Endodermal cell (in vitro differentiated cells): Measurements from ENCODE around the gene ARHGAP32. TPM values are rescaled to one million over a fixed set of nuclear protein-coding genes. Genes with fewer than 3 reads are reported as not detected.

Experiments used
- DNase-seq: peaks from one replicate; pipeline ENCODE4 v3.0.0-alpha.2; 2017
- H3K27ac ChIP-seq: 2 replicates; pipeline ENCODE4 v1.5.1; 2013; ENCODE audit warnings: mild to moderate bottlenecking, low read depth, low read length, moderate library complexity
- H3K27me3 ChIP-seq: 2 replicates; pipeline ENCODE4 v1.6.1; 2013; ENCODE audit warnings: mild to moderate bottlenecking, low read length, moderate library complexity; ENCODE audit not compliant: insufficient read depth, control insufficient read depth, poor library complexity, severe bottlenecking
- H3K36me3 ChIP-seq: 2 replicates; pipeline ENCODE4 v1.7.0; 2013; ENCODE audit warnings: mild to moderate bottlenecking, low read length, moderate library complexity; ENCODE audit not compliant: control insufficient read depth, insufficient read depth
- H3K4me1 ChIP-seq: one replicate; pipeline ENCODE4 v1.7.0; 2013; ENCODE audit warnings: low read length; ENCODE audit not compliant: control insufficient read depth, insufficient read depth
- H3K4me3 ChIP-seq: 2 replicates; pipeline ENCODE4 v1.5.1; 2013; ENCODE audit warnings: mild to moderate bottlenecking, low read length, moderate library complexity
- H3K9ac ChIP-seq: 2 replicates; pipeline ENCODE4 v1.6.1; 2013; ENCODE audit warnings: mild to moderate bottlenecking, low read length, moderate library complexity; ENCODE audit not compliant: poor library complexity, severe bottlenecking; ENCODE audit errors: extremely low read depth
- H3K9me3 ChIP-seq: 2 replicates; pipeline ENCODE4 v1.6.1; 2013; ENCODE audit warnings: mild to moderate bottlenecking, low read length, moderate library complexity; ENCODE audit not compliant: control insufficient read depth
- H3K27ac Mint-ChIP-seq: 2 replicates; pipeline ENCODE4 v1.8.0; 2020; ENCODE audit warnings: mixed read lengths
- H3K27me3 Mint-ChIP-seq: 2 replicates; pipeline ENCODE4 v1.8.0; 2021; ENCODE audit warnings: mild to moderate bottlenecking, mixed read lengths; ENCODE audit not compliant: insufficient read depth
- H3K36me3 Mint-ChIP-seq: 2 replicates; pipeline ENCODE4 v1.8.0; 2020; ENCODE audit warnings: low read depth, mixed read lengths
- H3K4me1 Mint-ChIP-seq: 2 replicates; pipeline ENCODE4 v1.8.0; 2020; ENCODE audit warnings: mixed read lengths
- H3K4me3 Mint-ChIP-seq: 2 replicates; pipeline ENCODE4 v1.8.0; 2020; ENCODE audit warnings: mild to moderate bottlenecking, moderate library complexity, mixed read lengths
- H3K9me3 Mint-ChIP-seq: 2 replicates; pipeline ENCODE4 v1.8.0; 2020; ENCODE audit warnings: mild to moderate bottlenecking, mixed read lengths
- CTCF ChIP-seq: fragments of 200-600 bp; sonication (generic); conservative IDR thresholded peaks from 2 replicates; pipeline ENCODE4 v1.5.0; 2021; ENCODE audit warnings: antibody characterized with exemption, mild to moderate bottlenecking
- WGBS, 2 experiments: methylation state at CpG; one replicate each; pipeline versions ENCODE4 v1.1.5 to v1.1.7; 2013; ENCODE audit warnings: missing lambda C conversion rate in 2 of 2, mixed read lengths in 1 of 2; ENCODE audit not compliant: insufficient coverage in 1 of 2, insufficient read length in 1 of 2; 5-methylcytosine and 5-hydroxymethylcytosine counted together
- long read RNA-seq, 4 experiments: library from polyadenylated mRNA in 2 of 4; library from RNA in 1 of 4; library from capped mRNA in 1 of 4; stranded (forward) in 3 of 4; unstranded in 1 of 4; transcript quantifications; one replicate each; pipeline ENCODE4 v2.0.0, GENCODE V29; 2020 to 2021; ENCODE audit warnings: inconsistent platforms in 1 of 4
- polyA plus RNA-seq, 2 experiments: library from polyadenylated mRNA; stranded (reverse); fragments of 50-300 nt; gene quantifications; one replicate each; pipeline ENCODE4 v1.2.3, GENCODE V29; 2013
- total RNA-seq, 2 donors: library from RNA; stranded (reverse); fragmentation: NEBNext Ultra II Directional in 1 of 2; extraction: Animal tissue kit (Norgen Biotek cat#: 25700) in 1 of 2; gene quantifications; 2 replicates in 1 of 2; 3 replicates in 1 of 2; pipeline ENCODE4 v1.2.1, GENCODE V29; 2021

Gene ARHGAP32
- total RNA-seq: 10 to 100 TPM; 36.4 to 65.8 TPM
- polyA plus RNA-seq (2013, experiment 1 of 2): 28.4 TPM
- polyA plus RNA-seq (2013, experiment 2 of 2): 25.8 TPM
- long read RNA-seq, experiment 1, partial matches to known transcripts: 1 of 20 reads
- long read RNA-seq, experiment 1, other reads (novel, unspliced or antisense): 19 of 20 reads
- long read RNA-seq, experiment 2, partial matches to known transcripts: 12 of 34 reads
- long read RNA-seq, experiment 2, other reads (novel, unspliced or antisense): 22 of 34 reads
- long read RNA-seq, experiment 3, partial matches to known transcripts: 6 of 15 reads
- long read RNA-seq, experiment 3, other reads (novel, unspliced or antisense): 9 of 15 reads
- long read RNA-seq, experiment 4, partial matches to known transcripts: 0 of 2 reads
- long read RNA-seq, experiment 4, other reads (novel, unspliced or antisense): 2 of 2 reads

- no peak for TF ChIP-seq CTCF
- H3K9me3 Mint-ChIP-seq: peaks cover under 1% of the 10 kb centered on the region
Measured at GRCh38 chr11:129192150-129192549, at the start of gene ARHGAP32. Gene ARHGAP32, minus strand, starts transcription at chr11:129192325. Its CDS starts 127 bp downstream, at chr11:129192198.

GRCh38 chr11:129239207-129239606 lies 47.1 kb upstream of the ARHGAP32 start:
- Histone ChIP-seq H3K9ac (no peak overlapping the region), H3K4me3 (no peak overlapping the region), H3K27me3 (peaks cover 6% of the 10 kb centered on the region), H3K27ac (no peak overlapping the region), H3K9me3 (peaks cover 16% of the 10 kb centered on the region), H3K36me3 (peaks cover 9% of the 10 kb centered on the region), H3K4me1 (no peaks in the 10 kb centered on the region)
- DNase-seq: no peak
- 91 to 100% methylated on average over 1 to 2 of the region's 2 CpGs for WGBS, 2 experiments
- no peak for TF ChIP-seq CTCF
- H3K4me3 Mint-ChIP-seq: no peak overlapping the region
- H3K36me3 Mint-ChIP-seq: peaks cover 18% of the 10 kb centered on the region
- no peak overlapping the region for H3K27ac Mint-ChIP-seq
- peaks cover 29% of the 10 kb centered on the region for H3K4me1 Mint-ChIP-seq
- peaks cover 1% of the 10 kb centered on the region for H3K9me3 Mint-ChIP-seq
- H3K27me3 Mint-ChIP-seq: peaks cover 4% of the 10 kb centered on the region

More at GRCh38 chr11:129192150-129192549, at the start of gene ARHGAP32:
- H3K36me3 Mint-ChIP-seq: peaks cover 5% of the 10 kb centered on the region
- no peaks in the 10 kb centered on the region for H3K27me3 ChIP-seq
- DNase-seq: peak; percentile 51
- no peak within 1 kb of the TSS for H3K4me3 Mint-ChIP-seq
- peaks cover 5% of the 10 kb centered on the region for H3K4me1 Mint-ChIP-seq
- no peak within 1 kb of the TSS for H3K27ac ChIP-seq
- H3K36me3 ChIP-seq: no peaks in the 10 kb centered on the region
- no peak within 1 kb of the TSS for H3K27ac Mint-ChIP-seq
- no peaks in the 10 kb centered on the region for H3K27me3 Mint-ChIP-seq
- 97 to 100% methylated on average over 1 to 2 of the region's 2 CpGs for WGBS, 2 experiments
- H3K9me3 ChIP-seq: peaks cover under 1% of the 10 kb centered on the region
- H3K4me3 ChIP-seq: no peak within 1 kb of the TSS
- no peaks in the 10 kb centered on the region for H3K4me1 ChIP-seq
- H3K9ac ChIP-seq: no peak within 1 kb of the TSS

- peak overlapping the region; percentile 70 for H3K27ac Mint-ChIP-seq
- H3K9ac ChIP-seq: no peak overlapping the region
Measured at GRCh38 chr11:129237880-129238638, 45.9 kb upstream of the ARHGAP32 start.

More at GRCh38 chr11:129237880-129238638, 45.9 kb upstream of the ARHGAP32 start:
- Histone ChIP-seq H3K9me3 (peaks cover 16% of the 10 kb centered on the region), H3K36me3 (peaks cover 13% of the 10 kb centered on the region), H3K4me1 (no peaks in the 10 kb centered on the region), H3K4me3 (no peak overlapping the region), H3K27me3 (peaks cover 6% of the 10 kb centered on the region), H3K27ac (no peak overlapping the region)
- Mint-ChIP-seq H3K4me1 (peaks cover 29% of the 10 kb centered on the region), H3K27me3 (peaks cover 4% of the 10 kb centered on the region), H3K9me3 (no peaks in the 10 kb centered on the region), H3K4me3 (no peak overlapping the region), H3K36me3 (peaks cover 18% of the 10 kb centered on the region)
- WGBS, 2 experiments: 83 to 94% methylated on average over 2 to 3 of the region's 3 CpGs
- no peak for TF ChIP-seq CTCF
- DNase-seq: no peak
